GM21825 (cell line): Measurements from ENCODE around the gene COL5A2.

Experiments
- ATAC-seq: cut with Tn5 transposase; IDR thresholded peaks from one replicate; pipeline ENCODE4 v1.9.1; 2021; ENCODE audit warnings: mild to moderate bottlenecking, moderate library complexity; ENCODE audit not compliant: unreplicated experiment

Gene COL5A2

GRCh38 chr2:189178726-189179569 is 613 bp downstream of the COL5A2 start:
- no peak for ATAC-seq

- ATAC-seq = no peak
Observed at GRCh38 chr2:189178054-189178453, 1.5 kb downstream of the COL5A2 start.

GRCh38 chr2:189177251-189177840 is 2.2 kb downstream of the COL5A2 start:
- ATAC-seq = no peak

GRCh38 chr2:189176516-189176915 is 3.0 kb downstream of the COL5A2 start:
- no peak for ATAC-seq

DNA sequence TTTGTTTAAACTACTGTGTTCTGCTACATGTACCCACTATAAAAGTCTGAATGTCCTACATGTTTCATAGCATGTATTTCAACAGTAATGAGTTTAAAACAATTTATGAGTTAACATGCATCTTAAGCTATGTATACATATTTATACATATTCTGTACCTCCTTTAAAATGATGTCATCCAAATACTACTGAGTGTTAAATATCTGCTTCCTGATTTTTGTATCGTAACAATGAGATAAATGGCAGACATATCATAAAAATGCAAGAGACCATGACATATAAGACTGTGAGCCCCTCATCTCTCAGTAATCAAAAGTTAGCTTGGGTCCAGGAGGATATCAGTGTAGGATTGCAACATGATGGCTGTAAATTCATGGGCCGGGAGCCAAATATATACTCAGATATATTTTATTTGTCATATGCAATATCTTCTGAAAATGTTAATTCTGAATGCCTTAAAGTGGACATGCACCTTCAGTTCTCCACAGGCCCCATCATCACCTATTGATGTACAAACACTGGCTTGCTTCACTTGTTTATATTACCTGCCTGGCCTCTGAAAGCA is 3.6 kb downstream of the COL5A2 start:
- no peak for ATAC-seq

DNA sequence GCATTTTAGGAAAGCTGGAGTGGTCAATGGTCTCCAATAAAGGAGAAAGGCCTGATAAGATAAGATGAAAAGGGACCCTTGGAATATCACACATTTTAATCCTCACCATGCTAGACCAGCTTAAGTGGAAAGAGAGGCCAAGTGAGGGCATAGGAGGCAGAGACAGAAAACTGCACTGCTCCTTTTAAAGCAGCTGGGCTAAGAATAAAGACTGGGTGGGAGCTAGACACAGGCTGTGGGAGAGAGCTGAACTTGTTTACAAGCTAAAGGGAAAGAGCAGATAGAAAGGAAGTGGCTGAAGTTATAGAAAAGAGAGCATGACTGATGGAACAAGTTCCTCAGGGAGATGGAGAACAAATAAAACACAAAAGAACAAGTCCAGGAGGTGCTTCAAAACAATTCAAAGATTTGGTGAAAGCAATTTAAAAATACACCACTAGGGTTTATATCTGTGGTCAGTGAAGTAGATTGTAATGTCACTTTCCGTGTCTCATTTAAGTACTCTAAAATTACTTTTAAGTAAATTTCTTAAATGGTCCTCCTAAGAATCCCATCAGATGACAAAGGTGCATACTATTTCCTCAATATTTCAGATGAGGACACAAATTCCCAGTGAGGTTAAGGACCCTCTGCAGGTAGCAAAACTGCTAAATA is 7.5 kb downstream of the COL5A2 start:
- no peak for ATAC-seq

GRCh38 chr2:189168856-189169499 is 10.6 kb downstream of the COL5A2 start:
- ATAC-seq = no peak

- no peak for ATAC-seq
Observed at GRCh38 chr2:189165656-189166380, 13.7 kb downstream of the COL5A2 start.

- ATAC-seq = no peak
Observed at GRCh38 chr2:189164746-189165145, 14.8 kb downstream of the COL5A2 start.

GRCh38 chr2:189163889-189164288 is 15.7 kb downstream of the COL5A2 start:
- ATAC-seq = no peak

DNA sequence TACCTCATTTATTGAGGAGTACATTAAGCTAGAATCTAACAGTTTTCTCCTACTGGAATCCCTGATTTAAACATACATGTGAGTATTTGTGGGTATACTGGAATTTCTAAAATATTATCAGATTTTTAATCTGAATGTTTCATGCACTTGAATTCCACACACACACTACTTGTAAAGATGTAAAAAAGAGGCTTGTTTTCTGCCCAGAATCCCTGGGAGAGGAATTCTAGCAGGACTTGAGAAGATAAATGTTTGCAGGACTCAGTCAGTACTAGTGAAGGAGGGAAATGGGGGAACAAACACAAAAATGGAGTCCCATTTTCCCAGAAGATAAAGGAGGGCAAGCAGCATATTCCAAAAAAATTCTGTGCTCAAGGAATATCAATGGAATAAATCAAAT is 17.0 kb downstream of the COL5A2 start:
- no peak for ATAC-seq

- ATAC-seq = no peak
Observed at GRCh38 chr2:189161894-189162293, 17.7 kb downstream of the COL5A2 start.

- ATAC-seq = no peak
Observed at GRCh38 chr2:189159717-189160116, 19.8 kb downstream of the COL5A2 start.

DNA sequence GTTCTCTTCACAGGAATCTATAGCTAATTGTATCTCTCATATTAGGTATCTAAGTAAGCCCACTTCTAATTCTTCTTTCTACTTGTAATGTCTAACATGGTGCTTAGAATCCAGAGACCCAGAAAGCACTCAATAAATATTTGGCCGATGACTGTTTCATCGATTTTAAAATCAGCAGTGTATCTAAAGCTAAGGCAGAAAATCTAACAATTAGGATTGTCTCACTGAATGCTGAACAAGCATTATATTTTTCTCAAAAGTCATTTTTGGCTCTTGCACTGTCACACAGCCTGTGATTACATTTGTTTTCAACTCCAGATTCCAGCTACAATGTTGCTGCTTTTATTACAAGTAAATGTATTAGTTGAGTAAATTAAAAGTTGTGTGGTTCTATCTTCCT is 20.3 kb downstream of the COL5A2 start:
- ATAC-seq = no peak

DNA sequence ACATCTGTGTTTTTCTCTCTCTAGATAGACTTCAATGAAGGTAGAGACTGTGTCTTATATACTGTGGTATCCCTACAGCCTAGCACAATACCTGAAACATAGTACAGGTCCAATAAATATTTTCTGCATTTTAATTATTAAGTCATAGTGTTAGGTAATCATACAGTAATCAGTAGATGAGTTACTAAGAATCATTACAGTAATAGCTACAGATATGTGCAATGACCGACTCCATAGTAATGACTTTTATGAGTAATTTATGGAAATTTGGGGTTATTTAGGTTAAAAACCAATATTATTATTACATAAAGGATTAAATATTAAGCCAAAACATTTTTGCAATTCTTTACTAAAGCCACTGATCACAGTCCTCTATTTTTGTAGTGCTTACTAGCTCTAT is 21.6 kb downstream of the COL5A2 start:
- no peak for ATAC-seq

GRCh38 chr2:189157456-189157855 is 22.1 kb downstream of the COL5A2 start:
- no peak for ATAC-seq

GRCh38 chr2:189155795-189156194 is 23.8 kb downstream of the COL5A2 start:
- ATAC-seq = no peak

GRCh38 chr2:189153619-189154018 is 25.9 kb downstream of the COL5A2 start:
- ATAC-seq = no peak

- no peak for ATAC-seq
Observed at GRCh38 chr2:189152483-189152882, 27.1 kb downstream of the COL5A2 start.

DNA sequence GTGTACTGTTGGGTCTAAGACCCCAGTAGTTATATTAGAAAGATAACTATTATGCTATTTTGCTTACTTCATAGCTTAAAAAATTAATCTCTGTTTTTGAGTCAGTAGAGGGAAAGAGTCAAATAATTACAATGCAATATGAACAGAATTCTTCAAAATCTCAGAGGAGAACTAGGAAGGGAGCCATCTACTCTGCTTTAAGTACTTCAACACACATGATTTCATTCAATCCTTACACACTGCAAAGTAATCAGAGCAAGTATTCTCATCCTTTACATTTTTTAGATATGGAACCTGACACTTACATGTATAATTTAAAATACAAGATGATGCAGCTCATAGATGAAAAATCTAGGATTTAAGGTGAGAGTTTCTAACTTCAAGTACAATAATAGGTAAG is 27.7 kb downstream of the COL5A2 start:
- ATAC-seq = no peak

- ATAC-seq = no peak
Observed at GRCh38 chr2:189150033-189150432, 29.5 kb downstream of the COL5A2 start.
